Liver (tissue), 9 donors: ENCODE measurements around the gene PRDX1. TPM values are rescaled to one million over a fixed set of nuclear protein-coding genes. Genes with fewer than 3 reads are reported as not detected.
A peak's percentile ranks its signal among the peaks of the same experiment; 100 is the strongest.

Source experiments
- DNase-seq: peaks from one replicate; pipeline ENCODE4 v3.0.0-alpha.2; 2017; ENCODE audit warnings: low spot score
- H3K27ac ChIP-seq, 2 donors: one replicate each; pipeline ENCODE4 v1.7.0; 2013; ENCODE audit warnings: inconsistent platforms in 2 of 2, low read length in 2 of 2, control low read depth in 1 of 2, low read depth in 1 of 2, mild to moderate bottlenecking in 1 of 2
- H3K27me3 ChIP-seq, 4 donors: one replicate each; pipeline versions ENCODE4 v1.6.1 to v1.7.0; 2013; ENCODE audit warnings: low read length in 3 of 4, inconsistent platforms in 1 of 4, mild to moderate bottlenecking in 1 of 4, moderate library complexity in 1 of 4; ENCODE audit not compliant: control insufficient read depth in 4 of 4, insufficient read depth in 4 of 4
- H3K36me3 ChIP-seq, 4 donors: one replicate each; pipeline versions ENCODE4 v1.6.1 to v1.7.0; 2013; ENCODE audit warnings: low read length in 3 of 4, mild to moderate bottlenecking in 3 of 4, low read depth in 1 of 4, moderate library complexity in 1 of 4; ENCODE audit not compliant: control insufficient read depth in 4 of 4, insufficient read depth in 3 of 4
- H3K4me1 ChIP-seq, 4 donors: one replicate each; pipeline versions ENCODE4 v1.6.1 to v1.7.0; 2013; ENCODE audit warnings: low read length in 3 of 4, mild to moderate bottlenecking in 3 of 4, moderate library complexity in 1 of 4; ENCODE audit not compliant: control insufficient read depth in 4 of 4, insufficient read depth in 4 of 4
- H3K4me3 ChIP-seq, 3 donors: one replicate each; pipeline versions ENCODE4 v1.6.1 to v1.7.0; 2013; ENCODE audit warnings: low read length in 3 of 3, control low read depth in 1 of 3, low read depth in 1 of 3, mild to moderate bottlenecking in 1 of 3
- H3K9ac ChIP-seq, 2 donors: one replicate each; pipeline ENCODE4 v1.7.0; 2013; ENCODE audit warnings: low read length in 2 of 2, mild to moderate bottlenecking in 2 of 2, moderate library complexity in 2 of 2, control low read depth in 1 of 2, low read depth in 1 of 2
- H3K9me3 ChIP-seq, 4 donors: one replicate each; pipeline versions ENCODE4 v1.6.1 to v1.7.0; 2013; ENCODE audit warnings: low read length in 3 of 4; ENCODE audit not compliant: control insufficient read depth in 4 of 4
- CTCF ChIP-seq: fragments of 150-350 bp; IDR thresholded peaks from 2 replicates; pipeline ENCODE4 v1.5.1; 2017; ENCODE audit warnings: improper control_type of control experiment, low read depth, low read length; ENCODE audit not compliant: missing input control
- EGR1 ChIP-seq, 2 donors: IDR thresholded peaks; 2 replicates each; pipeline ENCODE4 v1.6.1; 2016 to 2018; ENCODE audit warnings: antibody characterized with exemption in 2 of 2, low read depth in 2 of 2
- HNF4A ChIP-seq, 2 donors: conservative IDR thresholded peaks; 2 replicates each; pipeline ENCODE4 v1.6.1; 2016; ENCODE audit warnings: antibody characterized with exemption in 2 of 2, mild to moderate bottlenecking in 2 of 2
- JUND ChIP-seq, 2 donors: IDR thresholded peaks; 2 replicates each; pipeline ENCODE4 v1.6.1; 2016; ENCODE audit warnings: antibody characterized with exemption in 2 of 2
- NR2F2 ChIP-seq: IDR thresholded peaks from 2 replicates; pipeline ENCODE4 v1.6.1; 2016; ENCODE audit warnings: antibody characterized with exemption
- RAD21 ChIP-seq, 2 donors: IDR thresholded peaks; 2 replicates each; pipeline ENCODE4 v1.6.1; 2016; ENCODE audit warnings: antibody characterized with exemption in 2 of 2, mild to moderate bottlenecking in 2 of 2
- RXRA ChIP-seq, 2 donors: IDR thresholded peaks; 2 replicates each; pipeline ENCODE4 v1.6.1; 2017 to 2018; ENCODE audit warnings: antibody characterized with exemption in 2 of 2, mild to moderate bottlenecking in 1 of 2
- TAF1 ChIP-seq: conservative IDR thresholded peaks from 2 replicates; pipeline ENCODE4 v1.6.1; 2016; ENCODE audit warnings: antibody characterized with exemption, mild to moderate bottlenecking
- WGBS: extraction: QIAGEN DNeasy Blood & Tissue Kit; methylation state at CpG from one replicate; pipeline ENCODE4 v1.1.7; 2013; 5-methylcytosine and 5-hydroxymethylcytosine counted together
- polyA plus RNA-seq, 2 donors: library from polyadenylated mRNA; stranded (reverse) in 1 of 2; unstranded in 1 of 2; fragments of 200-250 nt in 1 of 2; fragments of >200 nt in 1 of 2; fragmentation: Nextera tagmentation in 1 of 2; extraction: Ambion mirVana in 1 of 2; gene quantifications; one replicate each; pipeline versions ENCODE4 v1.2.1 to v1.2.3, GENCODE V29; 2013 to 2015
- total RNA-seq, 2 donors: library from RNA; depleted of rRNA; stranded (reverse); fragments of >200 nt; gene quantifications; one replicate each; pipeline ENCODE4 v1.2.3, GENCODE V29; 2014
- TF ChIP-seq, protein P1 (sequence below): IDR thresholded peaks from 2 replicates; pipeline ENCODE4 v1.6.1; 2016; ENCODE audit warnings: antibody characterized with exemption
- TF ChIP-seq, protein P2 (sequence below): IDR thresholded peaks from 2 replicates; pipeline ENCODE4 v1.6.1; 2016; ENCODE audit warnings: antibody characterized with exemption, mild to moderate bottlenecking
- TF ChIP-seq, protein P3 (sequence below): IDR thresholded peaks from 2 replicates; pipeline ENCODE4 v1.6.1; 2016; ENCODE audit warnings: antibody characterized with exemption
- donor health status: healthy.
- donor health status: healthy.
- donor health status: healthy.
- donor health status: healthy.
- donor health status: healthy.

The PRDX1 gene
- total and polyA plus RNA-seq, 4 donors = 270 to 623 (median 397) TPM

GRCh38 chr1:45512641-45513054, 9.0 kb downstream of the PRDX1 start:
- Histone ChIP-seq H3K36me3 (peaks cover 18 to 72% (median 59%) of the 10 kb centered on the region in 4 donors), H3K27ac (no peak overlapping the region), H3K9me3 (no peaks in the 10 kb centered on the region), H3K27me3 (no peaks in the 10 kb centered on the region), H3K4me3 (no peak overlapping the region), H3K9ac (no peak overlapping the region), H3K4me1 (peaks cover 0 to 35% (median 33%) of the 10 kb centered on the region in 4 donors)
- DNase-seq = peak; percentile 74
- TF ChIP-seq CTCF = peak; percentile 70
- peak; percentile 84 to 92 for TF ChIP-seq RAD21 (IDR thresholded peaks at IDR 0.05)
- TF ChIP-seq, protein P1, sequence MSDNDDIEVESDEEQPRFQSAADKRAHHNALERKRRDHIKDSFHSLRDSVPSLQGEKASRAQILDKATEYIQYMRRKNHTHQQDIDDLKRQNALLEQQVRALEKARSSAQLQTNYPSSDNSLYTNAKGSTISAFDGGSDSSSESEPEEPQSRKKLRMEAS = peak; percentile 28
- TF ChIP-seq, protein P2, sequence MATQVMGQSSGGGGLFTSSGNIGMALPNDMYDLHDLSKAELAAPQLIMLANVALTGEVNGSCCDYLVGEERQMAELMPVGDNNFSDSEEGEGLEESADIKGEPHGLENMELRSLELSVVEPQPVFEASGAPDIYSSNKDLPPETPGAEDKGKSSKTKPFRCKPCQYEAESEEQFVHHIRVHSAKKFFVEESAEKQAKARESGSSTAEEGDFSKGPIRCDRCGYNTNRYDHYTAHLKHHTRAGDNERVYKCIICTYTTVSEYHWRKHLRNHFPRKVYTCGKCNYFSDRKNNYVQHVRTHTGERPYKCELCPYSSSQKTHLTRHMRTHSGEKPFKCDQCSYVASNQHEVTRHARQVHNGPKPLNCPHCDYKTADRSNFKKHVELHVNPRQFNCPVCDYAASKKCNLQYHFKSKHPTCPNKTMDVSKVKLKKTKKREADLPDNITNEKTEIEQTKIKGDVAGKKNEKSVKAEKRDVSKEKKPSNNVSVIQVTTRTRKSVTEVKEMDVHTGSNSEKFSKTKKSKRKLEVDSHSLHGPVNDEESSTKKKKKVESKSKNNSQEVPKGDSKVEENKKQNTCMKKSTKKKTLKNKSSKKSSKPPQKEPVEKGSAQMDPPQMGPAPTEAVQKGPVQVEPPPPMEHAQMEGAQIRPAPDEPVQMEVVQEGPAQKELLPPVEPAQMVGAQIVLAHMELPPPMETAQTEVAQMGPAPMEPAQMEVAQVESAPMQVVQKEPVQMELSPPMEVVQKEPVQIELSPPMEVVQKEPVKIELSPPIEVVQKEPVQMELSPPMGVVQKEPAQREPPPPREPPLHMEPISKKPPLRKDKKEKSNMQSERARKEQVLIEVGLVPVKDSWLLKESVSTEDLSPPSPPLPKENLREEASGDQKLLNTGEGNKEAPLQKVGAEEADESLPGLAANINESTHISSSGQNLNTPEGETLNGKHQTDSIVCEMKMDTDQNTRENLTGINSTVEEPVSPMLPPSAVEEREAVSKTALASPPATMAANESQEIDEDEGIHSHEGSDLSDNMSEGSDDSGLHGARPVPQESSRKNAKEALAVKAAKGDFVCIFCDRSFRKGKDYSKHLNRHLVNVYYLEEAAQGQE = no peak
- peak in 1 of 2 donors; percentile 12 for TF ChIP-seq RXRA (IDR thresholded peaks at IDR 0.05)
- no peak for TF ChIP-seq HNF4A (conservative IDR thresholded peaks at IDR 0.05)
- TF ChIP-seq, protein P3, sequence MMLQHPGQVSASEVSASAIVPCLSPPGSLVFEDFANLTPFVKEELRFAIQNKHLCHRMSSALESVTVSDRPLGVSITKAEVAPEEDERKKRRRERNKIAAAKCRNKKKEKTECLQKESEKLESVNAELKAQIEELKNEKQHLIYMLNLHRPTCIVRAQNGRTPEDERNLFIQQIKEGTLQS = no peak
- 98% methylated on average over 1 of the region's 1 CpG for WGBS

DNA sequence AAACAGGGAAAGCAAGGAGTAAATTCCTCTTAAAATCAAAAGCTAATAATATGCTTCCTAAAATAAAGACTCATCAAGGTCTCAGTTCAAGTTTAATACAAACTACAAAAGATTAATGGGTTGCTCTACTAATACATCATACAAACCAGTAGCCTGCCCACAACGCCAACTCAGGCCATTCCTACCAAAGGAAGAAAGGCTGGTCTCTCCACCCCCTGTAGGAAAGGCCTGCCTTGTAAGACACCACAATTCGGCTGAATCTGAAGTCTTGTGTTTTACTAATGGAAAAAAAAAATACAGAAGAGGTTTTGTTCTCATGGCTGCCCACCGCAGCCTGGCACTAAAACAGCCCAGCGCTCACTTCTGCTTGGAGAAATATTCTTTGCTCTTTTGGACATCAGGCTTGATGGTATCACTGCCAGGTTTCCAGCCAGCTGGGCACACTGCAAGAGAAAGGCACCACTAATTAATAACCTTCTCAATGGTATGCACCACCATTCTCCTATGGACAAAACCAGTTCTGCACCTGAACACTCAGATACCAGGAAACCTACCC, 10.6 kb downstream of the PRDX1 start:
- WGBS = 88% methylated on average over 4 of the region's 4 CpGs
- Histone ChIP-seq H3K9ac (no peak overlapping the region), H3K4me1 (peaks cover 0 to 34% (median 23%) of the 10 kb centered on the region in 4 donors), H3K36me3 (peaks cover 13 to 60% (median 50%) of the 10 kb centered on the region in 4 donors), H3K4me3 (no peak overlapping the region), H3K27me3 (no peaks in the 10 kb centered on the region), H3K27ac (no peak overlapping the region), H3K9me3 (no peaks in the 10 kb centered on the region)
- DNase-seq = no peak
- TF ChIP-seq HNF4A (conservative IDR thresholded peaks at IDR 0.05) = no peak
- no peak for TF ChIP-seq RAD21 (IDR thresholded peaks at IDR 0.05)
- TF ChIP-seq NR2F2 = no peak
- TF ChIP-seq, protein P1 = no peak
- TF ChIP-seq, protein P2 = no peak
- no peak for TF ChIP-seq JUND (IDR thresholded peaks at IDR 0.05)
- TF ChIP-seq RXRA (IDR thresholded peaks at IDR 0.05) = no peak
- no peak for TF ChIP-seq TAF1
- no peak for TF ChIP-seq EGR1 (IDR thresholded peaks at IDR 0.05; ENCODE audit: low read depth in 2 of 2)
